ENCODE results near the gene FIBCD1.
A peak's percentile ranks its signal among the peaks of the same experiment; 100 is the strongest.

The FIBCD1 gene

GRCh38 chr9:130857864-130858738 lies 80.9 kb downstream of the FIBCD1 start:
- no peak for TF ChIP-seq CTCF (IDR thresholded peaks at IDR 0.05)
- H3K4me3 ChIP-seq: peak overlapping the region in 1 of 2 donors; percentile 5
- peak overlapping the region; percentile 80 for H3K27ac ChIP-seq
- no peaks in the 10 kb centered on the region for H3K27me3 ChIP-seq
- intact Hi-C loops (cut with DNase I; ENCODE audit: low total_unique reads): no loop called here
- peak; percentile 76 to 93 for DNase-seq
- H3K9me3 ChIP-seq: no peaks in the 10 kb centered on the region
- peaks cover 34 to 46% (median 39%) of the 10 kb centered on the region in 3 donors for H3K36me3 ChIP-seq
- peaks cover 0 to 76% (median 52%) of the 10 kb centered on the region in 4 donors for H3K4me1 ChIP-seq

DNA sequence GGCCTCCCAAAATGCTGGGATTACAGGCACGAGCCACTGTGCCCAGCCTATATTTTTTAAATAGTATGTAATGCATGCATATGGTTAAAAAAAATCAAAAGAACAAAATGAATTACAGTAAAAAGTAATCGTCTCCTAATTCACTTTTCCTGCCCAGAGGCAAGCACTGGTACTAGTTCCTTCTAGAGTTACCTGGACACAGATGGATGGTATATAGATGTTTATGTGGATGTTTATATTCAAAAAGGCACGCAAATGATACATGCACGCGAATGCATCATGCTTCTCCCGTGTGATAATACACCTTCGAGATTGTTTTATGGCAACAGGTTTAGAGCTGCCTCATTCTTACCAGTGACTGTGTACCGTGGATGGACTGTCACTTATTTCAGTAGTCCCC lies 82.6 kb downstream of the FIBCD1 start:
- Histone ChIP-seq H3K4me3 (no peak overlapping the region), H3K4me1 (peaks cover 0 to 76% (median 48%) of the 10 kb centered on the region in 4 donors), H3K27me3 (no peaks in the 10 kb centered on the region), H3K36me3 (peaks cover 29 to 37% (median 34%) of the 10 kb centered on the region in 3 donors), H3K27ac (peak overlapping the region; percentile 80), H3K9me3 (no peaks in the 10 kb centered on the region)
- TF ChIP-seq CTCF (IDR thresholded peaks at IDR 0.05): no peak
- no peak for DNase-seq
- intact Hi-C loops (cut with DNase I; ENCODE audit: low total_unique reads): no loop called here

- Histone ChIP-seq H3K4me1 (peaks cover 0 to 76% (median 37%) of the 10 kb centered on the region in 4 donors), H3K9me3 (no peaks in the 10 kb centered on the region), H3K36me3 (peaks cover 29 to 37% (median 34%) of the 10 kb centered on the region in 3 donors), H3K4me3 (no peak overlapping the region), H3K27ac (peak overlapping the region; percentile 3 to 89), H3K27me3 (no peaks in the 10 kb centered on the region)
- intact Hi-C loops (cut with DNase I; ENCODE audit: low total_unique reads): no loop called here
- TF ChIP-seq CTCF (IDR thresholded peaks at IDR 0.05): no peak
- no peak for DNase-seq
Measured at GRCh38 chr9:130854835-130855234, 84.2 kb downstream of the FIBCD1 start.

- Histone ChIP-seq H3K27me3 (no peaks in the 10 kb centered on the region), H3K4me3 (no peak overlapping the region), H3K4me1 (peaks cover 0 to 76% (median 38%) of the 10 kb centered on the region in 4 donors), H3K27ac (peak overlapping the region; percentile 1 to 89), H3K36me3 (peaks cover 29 to 37% (median 34%) of the 10 kb centered on the region in 3 donors), H3K9me3 (no peaks in the 10 kb centered on the region)
- TF ChIP-seq CTCF (IDR thresholded peaks at IDR 0.05): no peak
- intact Hi-C loops (cut with DNase I; ENCODE audit: low total_unique reads): no loop called here
- DNase-seq: no peak
Measured at GRCh38 chr9:130854092-130854491, 85.0 kb downstream of the FIBCD1 start.

DNA sequence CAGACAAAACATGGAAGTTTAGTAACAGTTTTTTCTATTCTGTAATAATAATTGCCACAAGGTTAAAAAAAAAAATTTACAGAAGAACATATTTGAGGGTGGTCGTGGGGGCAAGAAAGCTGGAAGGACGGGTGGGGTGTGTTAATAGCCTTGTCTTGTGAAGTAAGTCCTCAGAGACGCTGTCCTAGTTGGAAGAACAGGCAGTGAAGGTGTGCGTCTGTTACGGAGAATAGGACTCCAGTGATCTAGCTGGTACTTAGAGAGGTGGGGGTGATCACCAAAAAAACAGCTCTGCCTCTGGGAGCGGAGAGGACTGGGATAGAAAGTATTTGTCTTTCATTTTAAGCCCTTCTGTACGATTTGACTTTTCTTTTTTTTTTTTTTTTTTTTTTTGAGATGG lies 86.2 kb downstream of the FIBCD1 start:
- Histone ChIP-seq H3K27ac (peak overlapping the region; percentile 45 to 89), H3K27me3 (no peaks in the 10 kb centered on the region), H3K36me3 (peaks cover 29 to 37% (median 34%) of the 10 kb centered on the region in 3 donors), H3K4me3 (no peak overlapping the region), H3K9me3 (no peaks in the 10 kb centered on the region), H3K4me1 (peaks cover 0 to 76% (median 37%) of the 10 kb centered on the region in 4 donors)
- intact Hi-C loops (cut with DNase I; ENCODE audit: low total_unique reads): no loop called here
- TF ChIP-seq CTCF (IDR thresholded peaks at IDR 0.05): no peak
- no peak for DNase-seq

Measured in tibial artery (tissue), 4 donors.